Measurements from ENCODE around the gene UBA7. TPM values are rescaled to one million over a fixed set of nuclear protein-coding genes. Genes with fewer than 3 reads are reported as not detected.

The UBA7 gene
- total and polyA plus RNA-seq, 2 donors from 2014 or later = 29.8 to 102 TPM

DNA sequence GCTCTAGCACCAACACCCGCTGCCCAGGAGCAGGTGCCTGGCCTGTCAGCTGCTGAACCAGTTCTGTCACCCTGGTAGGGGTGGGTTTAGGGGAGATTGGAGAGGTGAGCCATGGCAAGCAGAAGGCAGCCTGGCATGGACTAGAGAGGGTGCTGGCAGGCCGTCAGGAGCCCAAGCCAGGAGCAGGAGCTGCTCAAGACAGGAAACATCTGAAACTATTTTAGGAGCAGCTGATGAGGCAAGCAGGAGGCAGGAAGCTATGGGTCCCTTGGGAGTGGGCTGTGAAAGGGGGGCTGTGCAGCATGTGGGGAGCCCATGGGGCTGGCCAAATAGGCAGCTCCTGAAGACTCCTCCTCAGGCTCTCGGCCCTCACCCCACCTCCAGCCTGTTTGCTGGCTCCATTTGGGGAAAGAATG, 8.4 kb downstream of the UBA7 start:
- FAIRE-seq (no peak), DNase-seq (peak; percentile 75 to 95 (median 78))
- peak overlapping the region in 1 of 3 donors; percentile 32 for H3K4me3 ChIP-seq (ENCODE audit: low read length in 3 of 3)
- H3K9ac ChIP-seq (ENCODE audit: low read length in 3 of 3) = peak overlapping the region in 1 of 3 donors; percentile 12
- H3K36me3 ChIP-seq (ENCODE audit: control insufficient read depth in 2 of 3, insufficient read depth in 3 of 3, low read length in 3 of 3) = peaks cover 0 to 13% (median 0%) of the 10 kb centered on the region in 3 donors
- TF ChIP-seq, protein P1, sequence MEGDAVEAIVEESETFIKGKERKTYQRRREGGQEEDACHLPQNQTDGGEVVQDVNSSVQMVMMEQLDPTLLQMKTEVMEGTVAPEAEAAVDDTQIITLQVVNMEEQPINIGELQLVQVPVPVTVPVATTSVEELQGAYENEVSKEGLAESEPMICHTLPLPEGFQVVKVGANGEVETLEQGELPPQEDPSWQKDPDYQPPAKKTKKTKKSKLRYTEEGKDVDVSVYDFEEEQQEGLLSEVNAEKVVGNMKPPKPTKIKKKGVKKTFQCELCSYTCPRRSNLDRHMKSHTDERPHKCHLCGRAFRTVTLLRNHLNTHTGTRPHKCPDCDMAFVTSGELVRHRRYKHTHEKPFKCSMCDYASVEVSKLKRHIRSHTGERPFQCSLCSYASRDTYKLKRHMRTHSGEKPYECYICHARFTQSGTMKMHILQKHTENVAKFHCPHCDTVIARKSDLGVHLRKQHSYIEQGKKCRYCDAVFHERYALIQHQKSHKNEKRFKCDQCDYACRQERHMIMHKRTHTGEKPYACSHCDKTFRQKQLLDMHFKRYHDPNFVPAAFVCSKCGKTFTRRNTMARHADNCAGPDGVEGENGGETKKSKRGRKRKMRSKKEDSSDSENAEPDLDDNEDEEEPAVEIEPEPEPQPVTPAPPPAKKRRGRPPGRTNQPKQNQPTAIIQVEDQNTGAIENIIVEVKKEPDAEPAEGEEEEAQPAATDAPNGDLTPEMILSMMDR (IDR thresholded peaks at IDR 0.05; ENCODE audit: borderline replicate concordance, extremely low read depth, insufficient read depth) = no peak
- peak overlapping the region; percentile 86 to 95 for H3K27ac ChIP-seq (ENCODE audit: low read depth in 2 of 2, low read length in 2 of 2)
- intact Hi-C loops (cut with DNase I) = no loop called here
- H3K4me1 ChIP-seq (ENCODE audit: control insufficient read depth in 2 of 3, insufficient read depth in 2 of 3, low read depth in 1 of 3, low read length in 3 of 3) = peaks cover 4 to 52% (median 4%) of the 10 kb centered on the region in 3 donors
- no peaks in the 10 kb centered on the region for H3K27me3 ChIP-seq (ENCODE audit: control insufficient read depth, insufficient read depth, low read length)
- no peaks in the 10 kb centered on the region for H3K9me3 ChIP-seq (ENCODE audit: control insufficient read depth in 2 of 3, insufficient read depth in 1 of 3, low read length in 3 of 3)

DNA sequence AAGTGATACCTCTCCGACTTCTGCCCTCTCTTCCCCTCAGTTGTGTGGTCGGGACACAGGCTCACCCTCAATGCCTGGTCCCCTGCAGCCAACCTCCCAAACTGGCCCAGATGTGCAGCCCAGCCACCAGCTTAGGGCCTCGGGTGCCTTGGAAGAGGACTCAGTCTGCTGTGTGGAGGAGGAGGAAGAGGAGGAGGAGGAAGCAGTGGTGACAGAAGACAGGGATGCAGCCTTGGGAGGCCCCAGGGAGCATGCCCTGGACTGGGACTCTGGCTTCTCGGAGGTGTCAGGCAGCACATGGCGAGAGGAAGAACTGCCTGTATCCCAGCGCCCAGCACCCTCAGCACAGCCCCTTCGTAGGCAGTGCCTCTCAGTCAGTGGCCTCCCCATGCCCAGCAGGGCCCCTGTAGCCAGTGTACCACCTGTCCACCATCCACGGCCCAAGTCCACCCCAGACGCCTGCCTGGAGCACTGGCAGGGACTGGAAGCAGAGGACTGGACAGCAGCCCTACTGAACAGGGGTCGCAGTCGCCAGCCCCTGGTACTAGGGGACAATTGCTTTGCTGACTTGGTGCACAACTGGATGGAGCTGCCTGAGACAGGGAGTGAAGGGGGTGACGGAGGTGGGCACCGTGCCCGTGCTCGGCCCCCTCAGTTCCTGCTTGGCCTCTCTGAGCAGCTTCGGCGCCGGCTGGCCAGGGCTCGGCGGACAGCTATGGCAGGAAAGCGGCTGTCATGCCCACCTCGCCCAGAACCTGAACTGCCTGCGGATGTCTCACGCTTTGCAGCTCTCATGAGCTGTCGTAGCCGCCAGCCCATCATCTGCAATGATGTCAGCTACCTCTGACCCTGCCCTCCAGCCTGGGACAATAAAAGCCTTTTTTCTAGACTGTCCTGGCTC, 9.4 kb downstream of the UBA7 start:
- H3K27me3 ChIP-seq (ENCODE audit: control insufficient read depth, insufficient read depth, low read length) = no peaks in the 10 kb centered on the region
- peak overlapping the region; percentile 57 to 95 for H3K27ac ChIP-seq (ENCODE audit: low read depth in 2 of 2, low read length in 2 of 2)
- DNase-seq (peak in 2 of 5 donors; percentile 18 to 82), FAIRE-seq (no peak)
- H3K36me3 ChIP-seq (ENCODE audit: control insufficient read depth in 2 of 3, insufficient read depth in 3 of 3, low read length in 3 of 3) = peaks cover 0 to 4% (median 0%) of the 10 kb centered on the region in 3 donors
- intact Hi-C loops (cut with DNase I) = no loop called here
- H3K9me3 ChIP-seq (ENCODE audit: control insufficient read depth in 2 of 3, insufficient read depth in 1 of 3, low read length in 3 of 3) = no peaks in the 10 kb centered on the region
- H3K9ac ChIP-seq (ENCODE audit: low read length in 3 of 3) = no peak overlapping the region
- peaks cover 4 to 52% (median 4%) of the 10 kb centered on the region in 3 donors for H3K4me1 ChIP-seq (ENCODE audit: control insufficient read depth in 2 of 3, insufficient read depth in 2 of 3, low read depth in 1 of 3, low read length in 3 of 3)
- TF ChIP-seq, protein P1 (IDR thresholded peaks at IDR 0.05; ENCODE audit: borderline replicate concordance, extremely low read depth, insufficient read depth) = no peak
- peak overlapping the region; percentile 49 to 91 (median 55) for H3K4me3 ChIP-seq (ENCODE audit: low read length in 3 of 3)

- Histone ChIP-seq H3K36me3 (ENCODE audit: control insufficient read depth in 2 of 3, insufficient read depth in 3 of 3, low read length in 3 of 3) (no peaks in the 10 kb centered on the region), H3K27me3 (ENCODE audit: control insufficient read depth, insufficient read depth, low read length) (no peaks in the 10 kb centered on the region), H3K4me1 (ENCODE audit: control insufficient read depth in 2 of 3, insufficient read depth in 2 of 3, low read depth in 1 of 3, low read length in 3 of 3) (peaks cover 4 to 46% (median 4%) of the 10 kb centered on the region in 3 donors), H3K27ac (ENCODE audit: low read depth in 2 of 2, low read length in 2 of 2) (peak overlapping the region; percentile 67 to 82), H3K9ac (ENCODE audit: low read length in 3 of 3) (peak overlapping the region; percentile 16 to 40 (median 29)), H3K4me3 (ENCODE audit: low read length in 3 of 3) (peak overlapping the region; percentile 49 to 91 (median 55)), H3K9me3 (ENCODE audit: control insufficient read depth in 2 of 3, insufficient read depth in 1 of 3, low read length in 3 of 3) (no peaks in the 10 kb centered on the region)
- FAIRE-seq = no peak
- DNase-seq = peak in 3 of 5 donors; percentile 77 to 92 (median 78)
- TF ChIP-seq, protein P1 (IDR thresholded peaks at IDR 0.05; ENCODE audit: borderline replicate concordance, extremely low read depth, insufficient read depth) = no peak
- intact Hi-C loops (cut with DNase I) = no loop called here
Observed at GRCh38 chr3:49803465-49804140, 10.2 kb downstream of the UBA7 start.
